MCF 10A (cell line): ENCODE measurements around the gene NUPR1. TPM values are rescaled to one million over a fixed set of nuclear protein-coding genes. Genes with fewer than 3 reads are reported as not detected.
A peak's percentile ranks its signal among the peaks of the same experiment; 100 is the strongest.

Source experiments
- BruUV-seq: library from RNA; stranded (reverse); fragments of 400-500 nt; replicated peaks from 2 replicates; lab custom pipeline; 2021; lab: Mats Ljungman, UMichigan
- CTCF ChIA-PET: fragments of 300-600 bp; sonication (Branson Sonifier 250); formaldehyde crosslinking; extraction: SDS; loops from one replicate; lab custom pipeline; 2021; ENCODE audit warnings: antibody characterized with exemption, inconsistent platforms; lab: Yijun Ruan, JAX
- POLR2A ChIA-PET: fragments of 300-600, 350-650 bp; sonication (Branson Sonifier 250); formaldehyde crosslinking; extraction: SDS; loops from one replicate; lab custom pipeline; 2020; ENCODE audit warnings: antibody characterized with exemption, inconsistent platforms; lab: Yijun Ruan, JAX
- DNase-seq: peaks from one replicate; pipeline ENCODE4 v3.0.0-alpha.2; 2018; ENCODE audit not compliant: unreplicated experiment
- H3K27ac Mint-ChIP-seq: one replicate; pipeline ENCODE4 v1.8.0; 2022; ENCODE audit warnings: mild to moderate bottlenecking, low read depth, mixed read lengths; ENCODE audit not compliant: unreplicated experiment
- H3K27me3 Mint-ChIP-seq: one replicate; pipeline ENCODE4 v1.8.0; 2022; ENCODE audit warnings: mixed read lengths; ENCODE audit not compliant: insufficient read depth, unreplicated experiment
- H3K36me3 Mint-ChIP-seq: one replicate; pipeline ENCODE4 v1.8.0; 2022; ENCODE audit warnings: mild to moderate bottlenecking, moderate library complexity, mixed read lengths; ENCODE audit not compliant: insufficient read depth, unreplicated experiment
- H3K4me1 Mint-ChIP-seq: one replicate; pipeline ENCODE4 v1.8.0; 2022; ENCODE audit warnings: mixed read lengths; ENCODE audit not compliant: insufficient read depth, unreplicated experiment
- H3K4me3 Mint-ChIP-seq: one replicate; pipeline ENCODE4 v1.8.0; 2022; ENCODE audit warnings: mild to moderate bottlenecking, moderate library complexity, mixed read lengths; ENCODE audit not compliant: unreplicated experiment
- H3K9me3 Mint-ChIP-seq: one replicate; pipeline ENCODE4 v1.8.0; 2022; ENCODE audit warnings: mixed read lengths; ENCODE audit not compliant: unreplicated experiment
- intact Hi-C: fragments of 100-400 bp; cut with micrococcal nuclease; formaldehyde crosslinking; loops from 2 replicates; pipeline ENCODE4 v1.14.1; 2022
- total RNA-seq: library from RNA; stranded (reverse); gene quantifications from 2 replicates; pipeline ENCODE4 v1.2.3, GENCODE V29; 2022
- TF ChIP-seq, protein P1 (sequence below): fragments of 200-600 bp; IDR thresholded peaks from one replicate; pipeline ENCODE4 v1.8.0; 2022; ENCODE audit warnings: antibody characterized with exemption, mild to moderate bottlenecking; ENCODE audit not compliant: unreplicated experiment

Gene NUPR1
- total RNA-seq, 1 experiment from 2014 or later, result 291 TPM

DNA sequence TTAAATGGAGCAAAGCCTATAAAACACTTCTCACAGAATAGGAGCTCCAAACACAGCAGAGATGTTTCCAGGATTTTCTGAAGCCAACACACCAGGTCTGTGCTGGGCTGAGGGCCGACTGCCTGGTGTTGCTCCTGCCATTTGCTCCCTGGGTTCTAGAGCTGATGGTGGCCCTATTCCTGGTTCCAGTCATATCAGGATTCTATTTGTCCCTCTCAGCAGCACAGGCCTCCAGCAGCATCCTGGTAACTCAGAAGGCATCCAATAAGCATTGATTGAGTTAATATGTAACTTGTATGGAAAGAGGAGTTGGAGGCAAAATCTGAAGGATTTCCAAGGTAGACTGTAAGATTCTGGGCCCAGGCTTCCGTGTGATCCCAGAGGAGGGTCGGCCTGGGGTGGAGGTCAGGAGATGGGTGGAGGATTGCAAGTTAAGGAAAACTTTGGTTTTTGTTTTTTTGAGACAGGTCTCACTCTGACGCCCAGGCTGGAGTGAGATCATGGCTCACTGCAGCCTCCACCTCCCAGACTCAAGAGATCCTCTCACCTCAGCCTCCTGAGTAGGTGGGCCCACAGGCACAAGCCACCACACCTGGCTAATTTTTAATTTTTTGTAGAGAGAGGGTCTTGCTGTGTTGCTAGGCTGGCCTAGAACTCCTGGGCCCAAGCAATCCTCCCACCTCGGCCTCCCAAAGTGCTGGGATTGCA is 5.7 kb downstream of the NUPR1 start:
- Mint-ChIP-seq H3K9me3 (peaks cover 8% of the 10 kb centered on the region), H3K27me3 (no peaks in the 10 kb centered on the region), H3K36me3 (peaks cover 42% of the 10 kb centered on the region), H3K4me3 (peak overlapping the region; percentile 23), H3K4me1 (peaks cover 45% of the 10 kb centered on the region), H3K27ac (peak overlapping the region; percentile 96)
- no peak for DNase-seq
- intact Hi-C loops, result no loop called here
- CTCF ChIA-PET, result interaction anchor here (0.6 to 1.1 kb wide), 2 partner anchors 16 to 42 kb away, joined by 3 read pairs; no protein-coding TSS in a partner anchor
- BruUV-seq, result no TSS peak
- TF ChIP-seq, protein P1, sequence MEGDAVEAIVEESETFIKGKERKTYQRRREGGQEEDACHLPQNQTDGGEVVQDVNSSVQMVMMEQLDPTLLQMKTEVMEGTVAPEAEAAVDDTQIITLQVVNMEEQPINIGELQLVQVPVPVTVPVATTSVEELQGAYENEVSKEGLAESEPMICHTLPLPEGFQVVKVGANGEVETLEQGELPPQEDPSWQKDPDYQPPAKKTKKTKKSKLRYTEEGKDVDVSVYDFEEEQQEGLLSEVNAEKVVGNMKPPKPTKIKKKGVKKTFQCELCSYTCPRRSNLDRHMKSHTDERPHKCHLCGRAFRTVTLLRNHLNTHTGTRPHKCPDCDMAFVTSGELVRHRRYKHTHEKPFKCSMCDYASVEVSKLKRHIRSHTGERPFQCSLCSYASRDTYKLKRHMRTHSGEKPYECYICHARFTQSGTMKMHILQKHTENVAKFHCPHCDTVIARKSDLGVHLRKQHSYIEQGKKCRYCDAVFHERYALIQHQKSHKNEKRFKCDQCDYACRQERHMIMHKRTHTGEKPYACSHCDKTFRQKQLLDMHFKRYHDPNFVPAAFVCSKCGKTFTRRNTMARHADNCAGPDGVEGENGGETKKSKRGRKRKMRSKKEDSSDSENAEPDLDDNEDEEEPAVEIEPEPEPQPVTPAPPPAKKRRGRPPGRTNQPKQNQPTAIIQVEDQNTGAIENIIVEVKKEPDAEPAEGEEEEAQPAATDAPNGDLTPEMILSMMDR, result no peak
- POLR2A ChIA-PET, result interaction anchor here (5.1 kb wide), 1 partner anchor 41 kb away, joined by 53 read pairs; the partner anchor contains the start of gene CLN3

DNA sequence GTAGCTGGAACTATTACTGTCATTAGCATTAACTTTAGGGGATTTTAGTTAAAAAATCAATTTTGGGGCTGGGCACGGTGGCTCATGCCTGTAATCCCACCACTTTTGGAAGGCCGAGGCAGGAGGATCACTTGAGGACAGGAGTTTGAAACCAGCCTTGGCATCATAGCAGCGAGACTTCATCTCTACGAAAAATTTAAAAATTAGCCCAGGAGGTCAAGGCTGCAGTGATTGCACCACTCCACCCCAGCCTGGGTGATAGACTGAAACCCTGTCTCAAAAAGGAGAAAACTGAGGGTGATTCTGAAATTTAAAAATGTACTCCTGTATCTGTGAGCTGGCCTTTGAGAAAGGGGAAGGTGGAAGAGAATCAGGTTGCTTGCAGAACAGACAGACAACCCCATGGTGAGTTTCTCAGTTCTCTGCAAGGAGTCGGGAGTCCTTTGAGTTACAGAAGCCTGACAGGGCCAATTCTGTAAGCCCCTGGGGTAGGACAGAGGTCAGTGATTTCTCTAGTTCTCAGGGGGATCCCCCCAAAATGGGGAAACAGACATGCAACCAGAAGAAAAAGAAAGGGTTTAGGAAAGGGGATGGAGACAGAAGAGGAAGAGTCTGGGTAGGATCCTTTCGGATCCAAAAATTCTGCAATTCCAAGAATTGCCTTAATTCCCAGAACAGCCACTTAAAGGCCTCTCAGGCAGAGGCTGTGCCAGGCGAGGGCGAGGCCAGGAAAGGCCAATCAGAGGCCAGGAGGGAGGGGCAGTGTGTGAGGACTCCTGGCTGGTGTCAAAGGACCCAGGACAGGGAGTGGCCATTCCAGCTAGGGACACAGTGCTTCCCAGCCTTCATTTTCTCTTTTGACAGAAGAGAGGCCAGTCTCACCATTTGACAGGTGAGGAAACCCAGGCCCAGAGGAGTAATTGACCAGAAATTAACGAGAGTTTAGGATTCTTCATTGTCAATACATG is 6.7 kb downstream of the NUPR1 start:
- intact Hi-C loops, result no loop called here
- DNase-seq, result peak; percentile 66
- peaks cover 8% of the 10 kb centered on the region for H3K9me3 Mint-ChIP-seq
- ChIA-PET POLR2A (interaction anchor here (0.6 to 5.1 kb wide), 4 partner anchors 10 to 1289 kb away, joined by 3 to 53 read pairs (median 4); partner anchors contain the start of gene CLN3), CTCF (interaction anchor here (0.6 to 1.1 kb wide), 3 partner anchors 15 to 41 kb away, joined by 3 read pairs; no protein-coding TSS in a partner anchor)
- H3K27me3 Mint-ChIP-seq, result no peaks in the 10 kb centered on the region
- peaks cover 35% of the 10 kb centered on the region for H3K4me1 Mint-ChIP-seq
- no TSS peak for BruUV-seq
- H3K36me3 Mint-ChIP-seq, result peaks cover 35% of the 10 kb centered on the region
- TF ChIP-seq, protein P1, result no peak
- H3K27ac Mint-ChIP-seq, result peak overlapping the region; percentile 96
- H3K4me3 Mint-ChIP-seq, result no peak overlapping the region

DNA sequence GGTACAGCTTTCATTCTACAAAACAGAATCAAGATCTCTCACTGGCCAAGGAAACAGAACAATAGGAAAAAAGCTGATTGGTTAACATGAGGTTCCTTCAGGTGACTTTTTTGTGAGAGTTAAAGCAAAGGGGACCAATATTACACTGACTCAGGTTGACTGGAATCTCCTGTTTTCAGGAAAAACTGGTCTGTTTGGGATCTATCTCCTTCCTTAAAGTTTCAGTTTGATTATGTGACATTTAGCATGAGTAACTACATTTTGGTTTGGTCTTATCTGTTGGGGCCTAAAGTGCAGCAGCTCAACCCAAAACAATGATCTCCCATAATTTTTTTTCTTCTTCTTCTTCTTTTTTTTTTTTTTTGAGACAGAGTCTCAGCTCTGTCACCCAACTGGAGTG is 9.7 kb downstream of the NUPR1 start:
- no peaks in the 10 kb centered on the region for H3K27me3 Mint-ChIP-seq
- intact Hi-C loops, result no loop called here
- CTCF ChIA-PET, result no interaction called here

More for the DNA sequence above, 9.7 kb downstream of the NUPR1 start:
- no peak for DNase-seq
- Mint-ChIP-seq H3K4me3 (no peak overlapping the region), H3K4me1 (peaks cover 15% of the 10 kb centered on the region), H3K36me3 (peaks cover 10% of the 10 kb centered on the region), H3K27ac (no peak overlapping the region), H3K9me3 (no peaks in the 10 kb centered on the region)
- POLR2A ChIA-PET, result no interaction called here
- BruUV-seq, result no TSS peak
- TF ChIP-seq, protein P1, result no peak
